Right ventricle myocardium superior (tissue), 1 donor: ENCODE data around the gene GALR2. TPM values are rescaled to one million over a fixed set of nuclear protein-coding genes. Genes with fewer than 3 reads are reported as not detected.
"Not testable (repeated sequence)": the region's sequence is repeated elsewhere in the genome, so short reads cannot be mapped to it uniquely, and the experiment has no call there.

Experiments used
- ATAC-seq: fragments of 200-7000 bp; cut with Tn5 transposase; one replicate; pipeline ENCODE4 v1.9.1; 2020; ENCODE audit warnings: mild to moderate bottlenecking; ENCODE audit not compliant: poor library complexity
- DNase-seq: peaks from one replicate; pipeline ENCODE4 v3.0.0-alpha.2; 2020
- intact Hi-C: fragments of 100-400 bp; cut with DNase I; formaldehyde crosslinking; loops from one replicate; pipeline ENCODE4 v1.11.2; 2022
- long read RNA-seq: library from polyadenylated mRNA; unstranded; transcript quantifications from one replicate; pipeline ENCODE4 v2.0.0, GENCODE V29; 2021
- total RNA-seq: library from RNA; stranded (reverse); fragmentation: NEBNext Ultra II Directional; extraction: Animal tissue kit (Norgen Biotek cat#: 25700); gene quantifications from one replicate; pipeline ENCODE4 v1.2.1, GENCODE V29; 2021
- donor health status: DM: no; HTN: yes; CAD: no; lungs with severe emphysema.

The GALR2 gene
- not detected for total RNA-seq
- long read RNA-seq: 0 reads

GRCh38 chr17:76074390-76075363 is at the start of gene GALR2:
TSS of gene GALR2 (plus strand) at chr17:76074781. CDS start at chr17:76074884, 103 bp downstream.
- intact Hi-C loops: no loop called here
- DNase-seq (no peak), ATAC-seq (no peak)

GRCh38 chr17:76025294-76025693 is 49.3 kb upstream of the GALR2 start:
- intact Hi-C loops: no loop called here
- ATAC-seq: no peak
- no peak for DNase-seq

- intact Hi-C loops: no loop called here
- ATAC-seq: no peak
- DNase-seq: no peak
These were observed 47.8 kb upstream of the GALR2 start for GRCh38 chr17:76026714-76027158.

- no peak for DNase-seq
- intact Hi-C loops: no loop called here
- peak; percentile 50 for ATAC-seq
These were observed 47.3 kb upstream of the GALR2 start, which contains the start of gene EVPL for GRCh38 chr17:76027159-76027839. TSS of gene EVPL (minus strand) at chr17:76027306. CDS start at chr17:76027198, 108 bp downstream.

GRCh38 chr17:76032073-76032779 is 42.4 kb upstream of the GALR2 start:
- intact Hi-C loops: no loop called here
- no peak for ATAC-seq

GRCh38 chr17:76032780-76033108 is 41.8 kb upstream of the GALR2 start:
- intact Hi-C loops: no loop called here
- DNase-seq (no peak), ATAC-seq (no peak)

More at GRCh38 chr17:76032073-76032779, 42.4 kb upstream of the GALR2 start:
- no peak for DNase-seq

- intact Hi-C loops: no loop called here
- DNase-seq: no peak
- no peak for ATAC-seq
These were observed 41.4 kb upstream of the GALR2 start for GRCh38 chr17:76033139-76033538.

GRCh38 chr17:76034428-76035350 is 39.9 kb upstream of the GALR2 start:
- intact Hi-C loops: no loop called here
- DNase-seq: no peak
- no peak for ATAC-seq

GRCh38 chr17:76036497-76037261 is 37.9 kb upstream of the GALR2 start:
- intact Hi-C loops: no loop called here
- DNase-seq: peak; percentile 50
- ATAC-seq: peak; percentile 21

GRCh38 chr17:76038050-76038449 is 36.5 kb upstream of the GALR2 start:
- ATAC-seq (no peak), DNase-seq (no peak)
- intact Hi-C loops: no loop called here

- no peak for DNase-seq
- no peak for ATAC-seq
- intact Hi-C loops: no loop called here
These were observed 35.5 kb upstream of the GALR2 start for GRCh38 chr17:76039121-76039520.

- ATAC-seq (no peak), DNase-seq (no peak)
- intact Hi-C loops: no loop called here
These were observed 34.2 kb upstream of the GALR2 start for GRCh38 chr17:76040376-76040775.

GRCh38 chr17:76042868-76043267 is 31.7 kb upstream of the GALR2 start:
- intact Hi-C loops, ATAC-seq, DNase-seq: not testable (repeated sequence)

GRCh38 chr17:76044475-76045007 is 30.0 kb upstream of the GALR2 start:
- DNase-seq, intact Hi-C loops, ATAC-seq: not testable (repeated sequence)

- DNase-seq: no peak
- intact Hi-C loops: no loop called here
- no peak for ATAC-seq
These were observed 28.5 kb upstream of the GALR2 start for GRCh38 chr17:76046064-76046463.

- ATAC-seq (no peak), DNase-seq (no peak)
- intact Hi-C loops: no loop called here
These were observed 26.5 kb upstream of the GALR2 start for GRCh38 chr17:76048025-76048605.

GRCh38 chr17:76048711-76049110 is 25.9 kb upstream of the GALR2 start:
- intact Hi-C loops: no loop called here
- no peak for DNase-seq

More at GRCh38 chr17:76048711-76049110, 25.9 kb upstream of the GALR2 start:
- ATAC-seq: no peak
